Sigmoid colon (tissue), 4 donors: Measurements from ENCODE around the gene ZBTB34.

ENCODE experiments used
- CTCF ChIP-seq, 4 experiments: fragments of 450-650 bp in 3 of 4; fragments of 200-600 bp in 1 of 4; IDR thresholded peaks; one replicate each; pipeline ENCODE4 v1.5.1; 2016 to 2019; ENCODE audit warnings: antibody characterized with exemption in 4 of 4, mild to moderate bottlenecking in 3 of 4, moderate library complexity in 2 of 4
- EP300 ChIP-seq, 4 donors: sonication (generic); formaldehyde crosslinking; IDR thresholded peaks; one replicate each; pipeline ENCODE4 v1.6.1; 2017; ENCODE audit warnings: antibody characterized with exemption in 4 of 4
- POLR2A ChIP-seq, 2 donors: fragments of 450-650 bp; IDR thresholded peaks; one replicate each; pipeline ENCODE4 v1.6.1; 2016; ENCODE audit warnings: antibody characterized with exemption in 2 of 2, mild to moderate bottlenecking in 2 of 2, moderate library complexity in 2 of 2
- POLR2AphosphoS5 ChIP-seq, 4 donors: sonication (generic); formaldehyde crosslinking; IDR thresholded peaks; one replicate each; pipeline ENCODE4 v1.6.1; 2017; ENCODE audit warnings: antibody characterized with exemption in 4 of 4

- no peak for TF ChIP-seq CTCF (IDR thresholded peaks at IDR 0.05)
- TF ChIP-seq POLR2A (IDR thresholded peaks at IDR 0.05), result no peak
- TF ChIP-seq POLR2AphosphoS5 (IDR thresholded peaks at IDR 0.05), result no peak
- no peak for TF ChIP-seq EP300 (IDR thresholded peaks at IDR 0.05)
These were observed 58.8 kb downstream of the ZBTB34 start for GRCh38 chr9:126919193-126919592.
